Measurements from ENCODE around the gene JMJD8. TPM values are rescaled to one million over a fixed set of nuclear protein-coding genes. Genes with fewer than 3 reads are reported as not detected.

The JMJD8 gene
- total RNA-seq, 1 experiment from 2014 or later = 81.3 TPM

GRCh38 chr16:682493-683395 is 1.4 kb downstream of the JMJD8 start:
- BruUV-seq (replicated peaks) = TSS peak; percentile 57
- peak overlapping the region; percentile 78 for H3K4me3 ChIP-seq (ENCODE audit: low read length)
- ATAC-seq (no peak), DNase-seq (no peak)
- no peaks in the 10 kb centered on the region for H3F3A ChIP-seq (ENCODE audit: low read length, unreplicated experiment)
- no peak overlapping the region for H2AFZ ChIP-seq (ENCODE audit: low read length)
- H3K4me1 ChIP-seq (ENCODE audit: insufficient read depth, low read length) = peaks cover 26% of the 10 kb centered on the region
- no peaks in the 10 kb centered on the region for H3K9me3 ChIP-seq (ENCODE audit: low read length)
- POLR2A ChIA-PET (ENCODE audit: unreplicated experiment) = no interaction called here
- no peaks in the 10 kb centered on the region for H3K27me3 ChIP-seq (ENCODE audit: low read length)
- H3K4me2 ChIP-seq (ENCODE audit: low read length) = peak overlapping the region; percentile 90
- CTCF ChIA-PET = no interaction called here
- peaks cover 10% of the 10 kb centered on the region; the same call in 1 of the 2 replicates for H4K20me1 ChIP-seq (ENCODE audit: low read length)
- intact Hi-C loops (cut with micrococcal nuclease) = no loop called here
- peak overlapping the region; percentile 68 for H3K9ac ChIP-seq (ENCODE audit: low read length)
- no peaks in the 10 kb centered on the region for H3K9me2 ChIP-seq (replicated peaks; ENCODE audit: low read length)
- peaks cover 6% of the 10 kb centered on the region for H3K36me3 ChIP-seq (ENCODE audit: low read depth, low read length)
- H3K79me2 ChIP-seq (ENCODE audit: low read length) = peaks cover 35% of the 10 kb centered on the region
- TF ChIP-seq EZH2 (IDR thresholded peaks at IDR 0.05; ENCODE audit: low read length, unreplicated experiment) = no peak
- no peak for TF ChIP-seq EZH2phosphoT487 (IDR thresholded peaks at IDR 0.05; ENCODE audit: borderline replicate concordance, low read length)
- TF ChIP-seq, protein P1, sequence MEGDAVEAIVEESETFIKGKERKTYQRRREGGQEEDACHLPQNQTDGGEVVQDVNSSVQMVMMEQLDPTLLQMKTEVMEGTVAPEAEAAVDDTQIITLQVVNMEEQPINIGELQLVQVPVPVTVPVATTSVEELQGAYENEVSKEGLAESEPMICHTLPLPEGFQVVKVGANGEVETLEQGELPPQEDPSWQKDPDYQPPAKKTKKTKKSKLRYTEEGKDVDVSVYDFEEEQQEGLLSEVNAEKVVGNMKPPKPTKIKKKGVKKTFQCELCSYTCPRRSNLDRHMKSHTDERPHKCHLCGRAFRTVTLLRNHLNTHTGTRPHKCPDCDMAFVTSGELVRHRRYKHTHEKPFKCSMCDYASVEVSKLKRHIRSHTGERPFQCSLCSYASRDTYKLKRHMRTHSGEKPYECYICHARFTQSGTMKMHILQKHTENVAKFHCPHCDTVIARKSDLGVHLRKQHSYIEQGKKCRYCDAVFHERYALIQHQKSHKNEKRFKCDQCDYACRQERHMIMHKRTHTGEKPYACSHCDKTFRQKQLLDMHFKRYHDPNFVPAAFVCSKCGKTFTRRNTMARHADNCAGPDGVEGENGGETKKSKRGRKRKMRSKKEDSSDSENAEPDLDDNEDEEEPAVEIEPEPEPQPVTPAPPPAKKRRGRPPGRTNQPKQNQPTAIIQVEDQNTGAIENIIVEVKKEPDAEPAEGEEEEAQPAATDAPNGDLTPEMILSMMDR (conservative IDR thresholded peaks at IDR 0.05; ENCODE audit: low read depth, low read length) = no peak
- H3K27ac ChIP-seq (ENCODE audit: low read length) = peak overlapping the region; percentile 53; the same call in 1 of the 2 replicates

DNA sequence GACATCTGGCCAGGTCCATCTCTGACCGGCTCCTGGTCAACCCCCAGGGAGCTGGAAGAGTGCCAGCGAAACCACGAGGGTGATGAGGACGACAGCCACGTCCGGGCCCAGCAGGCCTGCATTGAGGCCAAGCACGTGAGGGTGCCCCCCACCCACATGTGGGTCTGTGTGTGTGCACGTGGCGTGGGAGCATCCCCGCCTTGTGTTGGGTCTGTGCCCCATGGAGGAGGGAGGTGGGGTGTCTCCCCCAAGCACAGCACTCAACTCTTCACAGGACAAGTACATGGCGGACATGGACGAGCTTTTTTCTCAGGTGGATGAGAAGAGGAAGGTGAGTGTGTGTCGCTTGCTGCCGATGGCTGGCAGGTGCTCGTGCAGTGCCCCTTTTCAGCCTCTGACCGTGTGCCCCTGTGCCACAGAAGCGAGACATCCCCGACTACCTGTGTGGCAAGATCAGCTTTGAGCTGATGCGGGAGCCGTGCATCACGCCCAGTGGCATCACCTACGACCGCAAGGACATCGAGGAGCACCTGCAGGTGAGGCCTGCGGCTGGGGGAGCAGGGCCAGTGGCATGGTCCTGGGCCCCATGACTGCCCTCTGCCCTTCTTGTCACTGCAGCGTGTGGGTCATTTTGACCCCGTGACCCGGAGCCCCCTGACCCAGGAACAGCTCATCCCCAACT is 2.2 kb downstream of the JMJD8 start:
- ChIA-PET POLR2A (ENCODE audit: unreplicated experiment) (interaction anchor here (0.6 kb wide), 1 partner anchor 300 kb away, joined by 3 read pairs; the partner anchor contains the start of gene SOX8), CTCF (no interaction called here)
- ATAC-seq (no peak), DNase-seq (peak; percentile 41)
- Histone ChIP-seq H3F3A (ENCODE audit: low read length, unreplicated experiment) (no peaks in the 10 kb centered on the region), H4K20me1 (ENCODE audit: low read length) (peaks cover 10% of the 10 kb centered on the region; the same call in 1 of the 2 replicates), H3K9ac (ENCODE audit: low read length) (0 out of 2 replicates have a peak overlapping the region, but pooled peaks have one; percentile 74), H3K27me3 (ENCODE audit: low read length) (no peaks in the 10 kb centered on the region), H3K4me2 (ENCODE audit: low read length) (peak overlapping the region; percentile 90), H3K27ac (ENCODE audit: low read length) (no peak overlapping the region), H2AFZ (ENCODE audit: low read length) (no peak overlapping the region), H3K36me3 (ENCODE audit: low read depth, low read length) (peaks cover 6% of the 10 kb centered on the region), H3K4me3 (ENCODE audit: low read length) (peak overlapping the region; percentile 78), H3K9me2 (replicated peaks; ENCODE audit: low read length) (no peaks in the 10 kb centered on the region), H3K9me3 (ENCODE audit: low read length) (no peaks in the 10 kb centered on the region), H3K4me1 (ENCODE audit: insufficient read depth, low read length) (peaks cover 26% of the 10 kb centered on the region), H3K79me2 (ENCODE audit: low read length) (peaks cover 35% of the 10 kb centered on the region)
- TSS peak; percentile 69 for BruUV-seq (replicated peaks)
- intact Hi-C loops (cut with micrococcal nuclease) = no loop called here
- TF ChIP-seq EZH2phosphoT487 (IDR thresholded peaks at IDR 0.05; ENCODE audit: borderline replicate concordance, low read length) (no peak), EZH2 (IDR thresholded peaks at IDR 0.05; ENCODE audit: low read length, unreplicated experiment) (no peak)
- TF ChIP-seq, protein P1 (conservative IDR thresholded peaks at IDR 0.05; ENCODE audit: low read depth, low read length) = no peak

Measured in PC-3 (cell line).